GM12892 (cell line): ENCODE data around the gene BBIP1.

Source experiments
- POLR2A ChIP-seq: IDR thresholded peaks from 2 replicates; pipeline ENCODE4 v1.6.1; 2011; ENCODE audit warnings: low read depth, low read length, control low read depth
- POLR2AphosphoS5 ChIP-seq: IDR thresholded peaks from 2 replicates; pipeline ENCODE4 v1.6.1; 2011; ENCODE audit warnings: low read depth, low read length, control low read depth

- TF ChIP-seq POLR2A = no peak
- no peak for TF ChIP-seq POLR2AphosphoS5
These were observed 2.2 kb downstream of the BBIP1 start for GRCh38 chr10:110916554-110917346.
